Activated CD8-positive, alpha-beta T cell treated with anti-CD3 and anti-CD28 coated beads, Interleukin-2, amount 10 ng/mL, durations not matched to agents 7 days and 5 days (primary cell): ENCODE results near the gene VSTM2L. TPM values are rescaled to one million over a fixed set of nuclear protein-coding genes. Genes with fewer than 3 reads are reported as not detected.
"Not testable (repeated sequence)": the region's sequence is repeated elsewhere in the genome, so short reads cannot be mapped to it uniquely, and the experiment has no call there.

ENCODE experiments used
- ATAC-seq: fragments of 150-1000 bp; cut with Tn5 transposase; one replicate; pipeline ENCODE4 v1.10.0; 2021; ENCODE audit warnings: moderate library complexity
- CTCF ChIA-PET: fragments of 350-600 bp; sonication (Branson Sonifier 250); formaldehyde crosslinking; loops from one replicate; lab custom pipeline; 2021; ENCODE audit warnings: antibody characterized with exemption; lab: Charles Lee
- POLR2A ChIA-PET: fragments of 350-600 bp; sonication (Branson Sonifier 250); formaldehyde crosslinking; loops from one replicate; lab custom pipeline; 2021; ENCODE audit warnings: antibody characterized with exemption; lab: Charles Lee
- DNase-seq: peaks from one replicate; pipeline ENCODE4 v3.0.0-alpha.2; 2020
- H3K27ac Mint-ChIP-seq: one replicate; pipeline ENCODE4 v1.8.0; 2021; ENCODE audit warnings: mild to moderate bottlenecking, mixed read lengths
- H3K27me3 Mint-ChIP-seq: one replicate; pipeline ENCODE4 v1.8.0; 2021; ENCODE audit warnings: low read depth, mixed read lengths
- H3K36me3 Mint-ChIP-seq: one replicate; pipeline ENCODE4 v1.8.0; 2021; ENCODE audit warnings: low read depth, mixed read lengths
- H3K4me1 Mint-ChIP-seq: one replicate; pipeline ENCODE4 v1.8.0; 2021; ENCODE audit warnings: low read depth, mixed read lengths
- H3K4me3 Mint-ChIP-seq: one replicate; pipeline ENCODE4 v1.8.0; 2021; ENCODE audit warnings: mild to moderate bottlenecking, mixed read lengths
- H3K9me3 Mint-ChIP-seq: one replicate; pipeline ENCODE4 v1.8.0; 2022; ENCODE audit warnings: mixed read lengths; ENCODE audit not compliant: insufficient read depth
- total RNA-seq, 2 experiments: library from RNA; stranded (reverse); gene quantifications; one replicate each; pipeline ENCODE4 v1.2.3, GENCODE V29; 2021

The VSTM2L gene
- total RNA-seq: under 1 TPM in 1 of 2 experiments, not detected in 1; 0.21 TPM

GRCh38 chr20:37902504-37903313, at the start of gene VSTM2L:
VSTM2L (plus strand) TSS chr20:37903127; CDS start chr20:37903351, 224 bp downstream.
- H3K9me3 Mint-ChIP-seq: no peaks in the 10 kb centered on the region

GRCh38 chr20:37853823-37854375, 49.0 kb upstream of the VSTM2L start:
- Mint-ChIP-seq H3K36me3 (peaks cover 15% of the 10 kb centered on the region), H3K27me3 (no peaks in the 10 kb centered on the region), H3K4me3 (no peak overlapping the region), H3K9me3 (no peaks in the 10 kb centered on the region), H3K27ac (no peak overlapping the region), H3K4me1 (no peaks in the 10 kb centered on the region)
- POLR2A ChIA-PET: no interaction called here
- ATAC-seq (no peak), DNase-seq (no peak)
- CTCF ChIA-PET: no interaction called here

More at GRCh38 chr20:37902504-37903313, at the start of gene VSTM2L:
- ChIA-PET CTCF (no interaction called here), POLR2A (no interaction called here)
- H3K27ac Mint-ChIP-seq: no peak within 1 kb of the TSS
- no peaks in the 10 kb centered on the region for H3K36me3 Mint-ChIP-seq
- ATAC-seq (peak; percentile 23), DNase-seq (no peak)
- H3K27me3 Mint-ChIP-seq: peaks cover 47% of the 10 kb centered on the region
- peak within 1 kb of the TSS; percentile 39 for H3K4me3 Mint-ChIP-seq
- H3K4me1 Mint-ChIP-seq: peaks cover 6% of the 10 kb centered on the region

- H3K27ac Mint-ChIP-seq, CTCF ChIA-PET, ATAC-seq: not testable (repeated sequence)
Measured at GRCh38 chr20:37856034-37856433, 46.9 kb upstream of the VSTM2L start.

GRCh38 chr20:37856932-37857660, 45.8 kb upstream of the VSTM2L start:
- H3K4me3 Mint-ChIP-seq: no peak overlapping the region
- no peak for DNase-seq
- CTCF ChIA-PET: no interaction called here

More at GRCh38 chr20:37856034-37856433, 46.9 kb upstream of the VSTM2L start:
- POLR2A ChIA-PET, DNase-seq, H3K27me3 Mint-ChIP-seq, H3K4me3 Mint-ChIP-seq, H3K9me3 Mint-ChIP-seq, H3K4me1 Mint-ChIP-seq: not testable (repeated sequence)
- peaks cover 24% of the 10 kb centered on the region for H3K36me3 Mint-ChIP-seq

GRCh38 chr20:37859406-37860171, 43.3 kb upstream of the VSTM2L start:
- Mint-ChIP-seq H3K4me1 (no peaks in the 10 kb centered on the region), H3K36me3 (peaks cover 20% of the 10 kb centered on the region), H3K27ac (no peak overlapping the region), H3K9me3 (no peaks in the 10 kb centered on the region), H3K4me3 (no peak overlapping the region), H3K27me3 (no peaks in the 10 kb centered on the region)
- ATAC-seq (no peak), DNase-seq (no peak)
- POLR2A ChIA-PET: no interaction called here
- CTCF ChIA-PET: no interaction called here

More at GRCh38 chr20:37856932-37857660, 45.8 kb upstream of the VSTM2L start:
- Mint-ChIP-seq H3K27me3 (no peaks in the 10 kb centered on the region), H3K9me3 (no peaks in the 10 kb centered on the region), H3K36me3 (peaks cover 24% of the 10 kb centered on the region), H3K27ac (no peak overlapping the region), H3K4me1 (no peaks in the 10 kb centered on the region)
- no peak for ATAC-seq
- POLR2A ChIA-PET: no interaction called here

- H3K27ac Mint-ChIP-seq: no peak overlapping the region
- ChIA-PET POLR2A (no interaction called here), CTCF (no interaction called here)
- H3K9me3 Mint-ChIP-seq: no peaks in the 10 kb centered on the region
- H3K4me3 Mint-ChIP-seq: no peak overlapping the region
- H3K4me1 Mint-ChIP-seq: no peaks in the 10 kb centered on the region
- DNase-seq (no peak), ATAC-seq (no peak)
- peaks cover 13% of the 10 kb centered on the region for H3K36me3 Mint-ChIP-seq
- no peaks in the 10 kb centered on the region for H3K27me3 Mint-ChIP-seq
Measured at GRCh38 chr20:37863289-37863688, 39.6 kb upstream of the VSTM2L start.

GRCh38 chr20:37864298-37864697, 38.6 kb upstream of the VSTM2L start:
- ATAC-seq: no peak
- no peak overlapping the region for H3K27ac Mint-ChIP-seq
- ChIA-PET CTCF (no interaction called here), POLR2A (no interaction called here)
- no peak for DNase-seq
- peaks cover 12% of the 10 kb centered on the region for H3K36me3 Mint-ChIP-seq
- no peaks in the 10 kb centered on the region for H3K4me1 Mint-ChIP-seq
- no peak overlapping the region for H3K4me3 Mint-ChIP-seq
- H3K9me3 Mint-ChIP-seq: no peaks in the 10 kb centered on the region
- H3K27me3 Mint-ChIP-seq: no peaks in the 10 kb centered on the region

GRCh38 chr20:37866051-37866450, 36.9 kb upstream of the VSTM2L start:
- no peak for ATAC-seq
- Mint-ChIP-seq H3K4me1 (no peaks in the 10 kb centered on the region), H3K27ac (no peak overlapping the region), H3K4me3 (no peak overlapping the region), H3K36me3 (peaks cover 3% of the 10 kb centered on the region), H3K9me3 (no peaks in the 10 kb centered on the region), H3K27me3 (no peaks in the 10 kb centered on the region)
- no peak for DNase-seq
- ChIA-PET POLR2A (interaction anchor here (0.6 kb wide), 1 partner anchor 358 kb away, joined by 3 read pairs; no protein-coding TSS in a partner anchor), CTCF (no interaction called here)

GRCh38 chr20:37867289-37868195, 35.4 kb upstream of the VSTM2L start:
- DNase-seq: no peak
- ChIA-PET CTCF (no interaction called here), POLR2A (no interaction called here)
- ATAC-seq: no peak
- no peaks in the 10 kb centered on the region for H3K4me1 Mint-ChIP-seq
- H3K9me3 Mint-ChIP-seq: no peaks in the 10 kb centered on the region
- no peak overlapping the region for H3K4me3 Mint-ChIP-seq
- H3K27me3 Mint-ChIP-seq: no peaks in the 10 kb centered on the region
- H3K36me3 Mint-ChIP-seq: peaks cover 3% of the 10 kb centered on the region
- H3K27ac Mint-ChIP-seq: peak overlapping the region; percentile 13

- Mint-ChIP-seq H3K27ac (no peak overlapping the region), H3K36me3 (no peaks in the 10 kb centered on the region), H3K27me3 (no peaks in the 10 kb centered on the region), H3K9me3 (no peaks in the 10 kb centered on the region), H3K4me3 (no peak overlapping the region), H3K4me1 (no peaks in the 10 kb centered on the region)
- no peak for ATAC-seq
- ChIA-PET CTCF (no interaction called here), POLR2A (no interaction called here)
- no peak for DNase-seq
Measured at GRCh38 chr20:37868851-37869333, 34.0 kb upstream of the VSTM2L start.
